ENCODE data around the gene SLC43A1.
"Not testable (repeated sequence)": the region's sequence is repeated elsewhere in the genome, so short reads cannot be mapped to it uniquely, and the experiment has no call there.

SLC43A1 gene

DNA sequence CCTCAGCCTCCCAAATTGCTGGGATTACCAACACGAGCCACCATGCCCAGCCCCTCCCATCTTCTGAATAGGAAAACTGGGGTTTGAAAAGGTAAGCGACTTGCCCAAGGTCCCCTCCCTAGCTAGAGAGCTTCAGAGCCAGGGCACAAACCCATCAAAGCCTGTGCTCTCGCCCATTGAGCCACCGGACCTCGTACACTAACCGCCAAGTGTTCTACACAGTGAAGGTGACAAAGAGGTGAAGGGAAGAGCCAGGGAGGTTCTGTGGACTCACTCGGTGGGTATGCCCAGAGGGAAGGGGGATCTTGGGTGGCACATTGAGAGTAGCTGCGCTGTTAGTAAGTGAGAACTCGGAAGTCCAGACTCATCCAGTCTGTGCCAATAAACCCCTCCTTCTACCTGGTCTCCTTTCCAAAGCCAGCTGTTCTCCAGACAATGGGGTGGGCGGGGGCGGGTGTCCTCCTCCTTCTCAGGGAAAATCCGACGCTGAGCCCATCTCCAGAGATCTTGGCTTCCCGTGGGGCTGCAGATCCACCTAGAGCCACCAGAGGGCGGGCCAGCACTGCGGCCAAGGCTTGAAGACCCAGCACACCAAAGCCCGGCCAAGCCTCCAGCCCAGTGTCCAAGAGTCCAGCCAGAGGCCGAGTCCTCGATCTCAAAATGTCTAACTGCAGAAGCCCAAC, 58.4 kb downstream of the SLC43A1 start:
- peak; percentile 37 to 55 (median 46) for DNase-seq
- Histone ChIP-seq H3K27me3 (replicated peaks; ENCODE audit: control insufficient read depth, insufficient read depth, low read length, poor library complexity, severe bottlenecking) (peaks cover 39% of the 10 kb centered on the region), H3K4me3 (ENCODE audit: insufficient read depth, low read depth, low read length, poor library complexity, severe bottlenecking) (no peak overlapping the region)

GRCh38 chr11:57453543-57454177, 61.8 kb downstream of the SLC43A1 start:
- peaks cover 13% of the 10 kb centered on the region for H3K4me1 ChIP-seq (ENCODE audit: control insufficient read depth, insufficient read depth, low read length, poor library complexity, severe bottlenecking)
- no peak for DNase-seq
- H3K9me3 ChIP-seq (ENCODE audit: control insufficient read depth, low read length): no peaks in the 10 kb centered on the region
- H3K27me3 ChIP-seq (replicated peaks; ENCODE audit: control insufficient read depth, insufficient read depth, low read length, poor library complexity, severe bottlenecking): peaks cover 18% of the 10 kb centered on the region
- no peaks in the 10 kb centered on the region for H3K36me3 ChIP-seq (ENCODE audit: control insufficient read depth, insufficient read depth, low read length)
- H3K4me3 ChIP-seq (ENCODE audit: insufficient read depth, low read depth, low read length, poor library complexity, severe bottlenecking): no peak overlapping the region
- H3K27ac ChIP-seq (ENCODE audit: insufficient read depth, low read length, poor library complexity, severe bottlenecking): no peak overlapping the region

More for the DNA sequence above, 58.4 kb downstream of the SLC43A1 start:
- no peaks in the 10 kb centered on the region for H3K9me3 ChIP-seq (ENCODE audit: control insufficient read depth, low read length)
- H3K4me1 ChIP-seq (ENCODE audit: control insufficient read depth, insufficient read depth, low read length, poor library complexity, severe bottlenecking): peaks cover 34% of the 10 kb centered on the region
- no peaks in the 10 kb centered on the region for H3K36me3 ChIP-seq (ENCODE audit: control insufficient read depth, insufficient read depth, low read length)
- no peak overlapping the region for H3K27ac ChIP-seq (ENCODE audit: insufficient read depth, low read length, poor library complexity, severe bottlenecking)

- no peaks in the 10 kb centered on the region for H3K36me3 ChIP-seq (ENCODE audit: control insufficient read depth, insufficient read depth, low read length)
- no peaks in the 10 kb centered on the region for H3K27me3 ChIP-seq (replicated peaks; ENCODE audit: control insufficient read depth, insufficient read depth, low read length, poor library complexity, severe bottlenecking)
- no peaks in the 10 kb centered on the region for H3K4me1 ChIP-seq (ENCODE audit: control insufficient read depth, insufficient read depth, low read length, poor library complexity, severe bottlenecking)
- no peak overlapping the region for H3K27ac ChIP-seq (ENCODE audit: insufficient read depth, low read length, poor library complexity, severe bottlenecking)
- H3K9me3 ChIP-seq (ENCODE audit: control insufficient read depth, low read length): no peaks in the 10 kb centered on the region
- no peak overlapping the region for H3K4me3 ChIP-seq (ENCODE audit: insufficient read depth, low read depth, low read length, poor library complexity, severe bottlenecking)
- DNase-seq: no peak
Measured at GRCh38 chr11:57446055-57446454, 69.4 kb downstream of the SLC43A1 start.

DNA sequence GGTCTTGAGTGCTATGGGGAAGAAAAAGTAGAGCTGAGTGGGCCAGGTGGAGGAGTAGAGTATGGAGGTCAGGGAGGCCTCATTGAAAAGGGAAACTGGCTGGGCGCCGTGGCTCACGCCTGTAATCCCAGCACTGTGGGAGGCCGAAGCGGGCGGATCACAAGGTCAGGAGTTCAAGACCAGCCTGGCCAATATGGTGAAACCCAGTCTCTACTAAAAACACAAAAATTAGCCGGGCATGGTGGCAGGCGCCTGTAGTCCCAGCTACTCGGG, 70.4 kb downstream of the SLC43A1 start:
- not testable (repeated sequence) for H3K4me1 ChIP-seq (ENCODE audit: control insufficient read depth, insufficient read depth, low read length, poor library complexity, severe bottlenecking); H3K4me3 ChIP-seq (ENCODE audit: insufficient read depth, low read depth, low read length, poor library complexity, severe bottlenecking); H3K27ac ChIP-seq (ENCODE audit: insufficient read depth, low read length, poor library complexity, severe bottlenecking); H3K36me3 ChIP-seq (ENCODE audit: control insufficient read depth, insufficient read depth, low read length); DNase-seq; H3K9me3 ChIP-seq (ENCODE audit: control insufficient read depth, low read length); H3K27me3 ChIP-seq (replicated peaks; ENCODE audit: control insufficient read depth, insufficient read depth, low read length, poor library complexity, severe bottlenecking)

- Histone ChIP-seq H3K9me3 (ENCODE audit: control insufficient read depth, low read length) (no peaks in the 10 kb centered on the region), H3K36me3 (ENCODE audit: control insufficient read depth, insufficient read depth, low read length) (no peaks in the 10 kb centered on the region), H3K4me3 (ENCODE audit: insufficient read depth, low read depth, low read length, poor library complexity, severe bottlenecking) (no peak overlapping the region), H3K27me3 (replicated peaks; ENCODE audit: control insufficient read depth, insufficient read depth, low read length, poor library complexity, severe bottlenecking) (no peaks in the 10 kb centered on the region), H3K27ac (ENCODE audit: insufficient read depth, low read length, poor library complexity, severe bottlenecking) (no peak overlapping the region), H3K4me1 (ENCODE audit: control insufficient read depth, insufficient read depth, low read length, poor library complexity, severe bottlenecking) (no peaks in the 10 kb centered on the region)
- DNase-seq: no peak
Measured at GRCh38 chr11:57444362-57445121, 71.0 kb downstream of the SLC43A1 start.

DNA sequence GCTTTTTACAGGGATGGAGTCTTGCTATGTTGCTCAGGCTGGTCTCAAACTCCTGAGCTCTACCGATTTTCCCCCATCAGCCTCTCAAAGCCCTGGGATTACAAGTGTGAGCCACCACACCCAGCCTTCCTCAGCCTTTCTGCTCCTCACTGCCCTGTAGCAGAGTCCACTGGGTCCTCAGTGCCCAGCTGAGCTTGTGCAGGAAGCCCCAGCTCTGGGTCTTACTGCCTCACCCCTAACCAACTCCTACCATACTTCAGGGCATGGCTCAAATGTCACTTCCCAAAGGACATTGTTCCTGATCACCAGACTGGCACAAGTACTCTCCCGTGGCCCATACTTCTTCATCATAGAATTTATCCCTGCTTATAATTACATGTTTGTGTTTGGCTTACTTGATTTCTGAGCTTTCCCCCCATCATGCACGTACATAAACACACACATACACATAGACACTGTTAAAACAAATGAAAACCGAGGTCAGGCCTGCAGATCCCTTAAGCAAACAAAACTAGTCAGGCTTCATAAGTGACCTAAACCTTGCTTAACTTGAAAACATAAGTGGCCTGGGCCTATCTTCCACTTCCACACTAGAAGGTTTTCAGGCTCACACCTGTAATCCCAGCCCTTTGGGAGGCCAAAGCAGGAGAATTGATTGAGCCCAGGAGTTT, 74.6 kb downstream of the SLC43A1 start:
- H3K4me3 ChIP-seq (ENCODE audit: insufficient read depth, low read depth, low read length, poor library complexity, severe bottlenecking): no peak overlapping the region
- no peaks in the 10 kb centered on the region for H3K4me1 ChIP-seq (ENCODE audit: control insufficient read depth, insufficient read depth, low read length, poor library complexity, severe bottlenecking)
- H3K27me3 ChIP-seq (replicated peaks; ENCODE audit: control insufficient read depth, insufficient read depth, low read length, poor library complexity, severe bottlenecking): no peaks in the 10 kb centered on the region
- DNase-seq: no peak
- no peak overlapping the region for H3K27ac ChIP-seq (ENCODE audit: insufficient read depth, low read length, poor library complexity, severe bottlenecking)
- H3K9me3 ChIP-seq (ENCODE audit: control insufficient read depth, low read length): no peaks in the 10 kb centered on the region
- H3K36me3 ChIP-seq (ENCODE audit: control insufficient read depth, insufficient read depth, low read length): no peaks in the 10 kb centered on the region

GRCh38 chr11:57439786-57440185, 75.7 kb downstream of the SLC43A1 start:
- Histone ChIP-seq H3K4me1 (ENCODE audit: control insufficient read depth, insufficient read depth, low read length, poor library complexity, severe bottlenecking) (no peaks in the 10 kb centered on the region), H3K27me3 (replicated peaks; ENCODE audit: control insufficient read depth, insufficient read depth, low read length, poor library complexity, severe bottlenecking) (no peaks in the 10 kb centered on the region), H3K36me3 (ENCODE audit: control insufficient read depth, insufficient read depth, low read length) (no peaks in the 10 kb centered on the region), H3K9me3 (ENCODE audit: control insufficient read depth, low read length) (no peaks in the 10 kb centered on the region), H3K27ac (ENCODE audit: insufficient read depth, low read length, poor library complexity, severe bottlenecking) (no peak overlapping the region), H3K4me3 (ENCODE audit: insufficient read depth, low read depth, low read length, poor library complexity, severe bottlenecking) (no peak overlapping the region)
- DNase-seq: no peak

- Histone ChIP-seq H3K4me3 (ENCODE audit: insufficient read depth, low read depth, low read length, poor library complexity, severe bottlenecking) (no peak overlapping the region), H3K36me3 (ENCODE audit: control insufficient read depth, insufficient read depth, low read length) (no peaks in the 10 kb centered on the region), H3K27me3 (replicated peaks; ENCODE audit: control insufficient read depth, insufficient read depth, low read length, poor library complexity, severe bottlenecking) (no peaks in the 10 kb centered on the region), H3K27ac (ENCODE audit: insufficient read depth, low read length, poor library complexity, severe bottlenecking) (no peak overlapping the region), H3K4me1 (ENCODE audit: control insufficient read depth, insufficient read depth, low read length, poor library complexity, severe bottlenecking) (no peaks in the 10 kb centered on the region), H3K9me3 (ENCODE audit: control insufficient read depth, low read length) (no peaks in the 10 kb centered on the region)
- no peak for DNase-seq
Measured at GRCh38 chr11:57438345-57439285, 76.9 kb downstream of the SLC43A1 start.

- H3K9me3 ChIP-seq (ENCODE audit: control insufficient read depth, low read length): no peaks in the 10 kb centered on the region
- H3K27ac ChIP-seq (ENCODE audit: insufficient read depth, low read length, poor library complexity, severe bottlenecking): no peak overlapping the region
- no peaks in the 10 kb centered on the region for H3K27me3 ChIP-seq (replicated peaks; ENCODE audit: control insufficient read depth, insufficient read depth, low read length, poor library complexity, severe bottlenecking)
- no peaks in the 10 kb centered on the region for H3K4me1 ChIP-seq (ENCODE audit: control insufficient read depth, insufficient read depth, low read length, poor library complexity, severe bottlenecking)
- DNase-seq: no peak
- no peak overlapping the region for H3K4me3 ChIP-seq (ENCODE audit: insufficient read depth, low read depth, low read length, poor library complexity, severe bottlenecking)
- H3K36me3 ChIP-seq (ENCODE audit: control insufficient read depth, insufficient read depth, low read length): no peaks in the 10 kb centered on the region
Measured at GRCh38 chr11:57436031-57436430, 79.5 kb downstream of the SLC43A1 start.
